Measurements from ENCODE around the gene MYLK4.

The MYLK4 gene

GRCh38 chr6:2732503-2733089 lies 18.1 kb downstream of the MYLK4 start:
- no peak for DNase-seq (ENCODE audit: extremely low read depth, low read depth)
- no peak overlapping the region for H3K4me3 ChIP-seq (replicated peaks; ENCODE audit: low read depth, low read length)
- no peak for TF ChIP-seq CTCF (IDR thresholded peaks at IDR 0.05; ENCODE audit: low read depth, low read length, missing control alignments)

- no peak for TF ChIP-seq CTCF (IDR thresholded peaks at IDR 0.05; ENCODE audit: low read depth, low read length, missing control alignments)
- no peak for DNase-seq (ENCODE audit: extremely low read depth, low read depth)
- no peak overlapping the region for H3K4me3 ChIP-seq (replicated peaks; ENCODE audit: low read depth, low read length)
Observed at GRCh38 chr6:2731281-2731909, 19.3 kb downstream of the MYLK4 start.

- H3K4me3 ChIP-seq (replicated peaks; ENCODE audit: low read depth, low read length) = no peak overlapping the region
- no peak for TF ChIP-seq CTCF (IDR thresholded peaks at IDR 0.05; ENCODE audit: low read depth, low read length, missing control alignments)
- no peak for DNase-seq (ENCODE audit: extremely low read depth, low read depth)
Observed at GRCh38 chr6:2730353-2731107, 20.2 kb downstream of the MYLK4 start.

- no peak for DNase-seq (ENCODE audit: extremely low read depth, low read depth)
- TF ChIP-seq CTCF (IDR thresholded peaks at IDR 0.05; ENCODE audit: low read depth, low read length, missing control alignments) = no peak
- H3K4me3 ChIP-seq (replicated peaks; ENCODE audit: low read depth, low read length) = no peak overlapping the region
Observed at GRCh38 chr6:2729921-2730320, 20.8 kb downstream of the MYLK4 start.

- no peak for TF ChIP-seq CTCF (IDR thresholded peaks at IDR 0.05; ENCODE audit: low read depth, low read length, missing control alignments)
- DNase-seq (ENCODE audit: extremely low read depth, low read depth) = no peak
- H3K4me3 ChIP-seq (replicated peaks; ENCODE audit: low read depth, low read length) = no peak overlapping the region
Observed at GRCh38 chr6:2725999-2726567, 24.6 kb downstream of the MYLK4 start.

GRCh38 chr6:2725364-2725988 lies 25.2 kb downstream of the MYLK4 start:
- H3K4me3 ChIP-seq (replicated peaks; ENCODE audit: low read depth, low read length) = no peak overlapping the region
- TF ChIP-seq CTCF (IDR thresholded peaks at IDR 0.05; ENCODE audit: low read depth, low read length, missing control alignments) = no peak
- DNase-seq (ENCODE audit: extremely low read depth, low read depth) = no peak
